NCI-H82 treated with DMSO at 0.1 percent for 48 hours (cell line): ENCODE data around the gene C11orf54.
A peak's percentile ranks its signal among the peaks of the same experiment; 100 is the strongest.

ENCODE experiments used
- DNase-seq: peaks from one replicate; lab custom pipeline; 2025; ENCODE audit not compliant: unreplicated experiment; lab: John Stamatoyannopoulos, UW

C11orf54 gene

DNA sequence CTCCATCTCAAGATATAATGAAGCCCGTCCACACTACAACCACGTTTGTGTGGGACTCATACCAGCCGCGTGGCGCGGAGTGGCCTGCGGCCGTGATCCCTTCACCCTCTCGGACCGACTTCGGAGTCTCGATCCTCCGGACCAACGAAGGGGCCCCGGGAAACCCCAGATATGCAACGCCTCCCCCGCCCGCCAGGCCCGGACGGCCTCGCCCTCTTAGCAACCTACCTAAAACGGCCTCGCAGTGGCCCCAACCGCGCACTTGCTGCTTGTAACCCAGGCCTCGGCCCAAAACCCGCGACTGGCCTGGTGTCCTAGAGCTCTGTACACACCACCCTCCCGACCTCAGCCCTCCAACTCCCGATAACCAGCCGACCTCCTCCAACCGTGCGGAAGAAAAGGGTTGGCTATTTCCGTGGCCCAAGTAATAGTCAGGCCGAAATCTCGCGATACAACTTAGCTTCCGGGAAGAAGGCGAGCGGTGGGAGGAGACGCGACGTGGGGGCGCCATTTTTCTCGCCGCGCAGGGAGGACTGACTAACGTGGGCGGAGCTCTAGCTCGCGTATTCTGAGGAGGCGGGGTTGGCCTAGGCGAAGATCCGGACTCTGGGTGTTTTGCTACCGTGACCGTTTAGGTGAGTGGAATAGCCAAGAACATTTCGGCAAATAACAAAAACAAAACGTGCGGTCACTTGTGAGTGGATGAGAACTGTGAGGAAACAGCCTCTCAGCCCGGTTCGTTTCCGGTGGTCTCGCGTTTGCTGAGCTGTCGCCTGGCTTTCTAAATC, at the start of gene C11orf54, which contains the start of gene TAF1D:
Gene C11orf54, plus strand, starts transcription at position 579 of the 788 bp plus-strand sequence. CDS start 5,722 bp downstream, outside the sequence.
Gene TAF1D, minus strand, starts transcription at position 402 of the 788 bp plus-strand sequence. CDS start 2,191 bp downstream, outside the sequence.
- DNase-seq = peak; percentile 90

DNA sequence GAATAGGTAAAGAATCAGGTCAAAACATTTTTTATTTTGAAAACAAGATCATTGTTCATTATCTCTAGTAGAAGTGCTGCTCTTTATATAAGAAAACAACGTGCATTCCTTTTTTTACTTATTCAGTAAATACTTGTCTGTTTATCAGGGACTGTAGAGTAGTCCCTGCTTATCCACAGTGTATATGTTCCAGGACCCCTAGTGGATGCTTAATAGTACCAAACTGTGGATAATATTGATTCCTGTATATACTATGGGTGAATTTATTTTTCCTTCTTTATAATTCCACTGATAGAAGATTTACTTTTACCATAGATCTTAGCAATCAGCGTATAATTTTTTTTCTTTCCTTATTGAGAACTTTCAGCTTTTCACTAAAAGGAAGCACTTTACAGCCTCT, 47.4 kb upstream of the C11orf54 start:
- no peak for DNase-seq

DNA sequence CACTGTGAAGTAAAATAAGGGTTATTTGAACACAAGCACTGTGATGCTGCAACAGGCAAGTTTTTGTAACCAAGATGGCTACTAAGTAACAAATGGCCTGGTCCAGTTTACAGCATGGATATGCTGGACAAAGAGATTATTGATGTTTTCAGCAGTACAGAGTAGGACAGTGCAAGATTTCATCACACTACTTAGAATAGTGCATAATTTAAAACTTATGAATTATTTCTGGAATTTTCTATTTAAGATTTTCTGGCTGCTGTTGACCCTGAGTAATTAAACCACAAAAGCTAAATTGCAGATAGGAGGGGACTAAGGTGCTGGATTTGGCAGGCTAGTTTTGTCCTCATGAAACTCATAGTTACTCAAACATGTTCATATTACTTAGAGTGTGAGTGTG, 46.9 kb upstream of the C11orf54 start:
- no peak for DNase-seq

DNA sequence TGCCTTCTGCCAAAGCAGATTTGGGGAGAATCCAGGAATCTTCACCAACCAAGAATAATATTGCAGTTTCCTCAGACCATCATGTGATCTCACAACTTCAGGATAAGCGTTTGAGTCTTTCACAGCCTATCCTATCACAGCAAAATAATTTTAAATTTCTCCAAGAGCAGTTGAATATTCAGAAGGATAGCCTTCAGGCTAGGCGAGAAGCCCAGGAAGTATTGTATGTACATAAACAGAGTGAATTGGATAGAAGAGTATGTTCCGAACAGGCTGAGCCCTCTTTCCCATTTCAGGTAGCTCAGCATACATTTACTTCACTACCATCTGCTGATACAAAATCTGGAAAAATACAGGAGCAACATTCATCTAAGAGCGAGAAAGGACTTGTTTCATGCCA, 43.9 kb upstream of the C11orf54 start:
- no peak for DNase-seq

- DNase-seq = no peak
Observed at GRCh38 chr11:93700830-93701229, 40.6 kb upstream of the C11orf54 start.

GRCh38 chr11:93704237-93704636, 37.2 kb upstream of the C11orf54 start:
- DNase-seq = no peak

- DNase-seq = no peak
Observed at GRCh38 chr11:93710239-93710638, 31.2 kb upstream of the C11orf54 start.

DNA sequence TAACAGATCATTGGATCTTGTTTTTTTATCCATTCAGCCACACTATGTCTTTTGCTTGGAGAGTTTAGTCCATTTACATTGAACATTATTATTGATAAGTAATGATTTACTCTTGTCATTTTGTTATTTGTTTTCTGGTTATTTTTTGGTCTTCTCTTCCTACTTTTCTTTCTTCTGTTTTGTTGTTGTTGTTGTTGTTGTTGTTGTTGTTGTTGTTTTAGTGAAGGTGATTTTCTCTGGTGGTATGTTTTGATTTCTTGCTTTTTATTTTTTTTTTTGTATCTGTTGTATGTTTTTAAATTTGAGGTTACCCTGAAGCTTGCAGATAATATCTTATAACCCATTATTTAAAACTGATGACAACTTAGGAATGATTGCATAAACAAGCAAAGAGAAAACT, 28.8 kb upstream of the C11orf54 start:
- DNase-seq = no peak

DNA sequence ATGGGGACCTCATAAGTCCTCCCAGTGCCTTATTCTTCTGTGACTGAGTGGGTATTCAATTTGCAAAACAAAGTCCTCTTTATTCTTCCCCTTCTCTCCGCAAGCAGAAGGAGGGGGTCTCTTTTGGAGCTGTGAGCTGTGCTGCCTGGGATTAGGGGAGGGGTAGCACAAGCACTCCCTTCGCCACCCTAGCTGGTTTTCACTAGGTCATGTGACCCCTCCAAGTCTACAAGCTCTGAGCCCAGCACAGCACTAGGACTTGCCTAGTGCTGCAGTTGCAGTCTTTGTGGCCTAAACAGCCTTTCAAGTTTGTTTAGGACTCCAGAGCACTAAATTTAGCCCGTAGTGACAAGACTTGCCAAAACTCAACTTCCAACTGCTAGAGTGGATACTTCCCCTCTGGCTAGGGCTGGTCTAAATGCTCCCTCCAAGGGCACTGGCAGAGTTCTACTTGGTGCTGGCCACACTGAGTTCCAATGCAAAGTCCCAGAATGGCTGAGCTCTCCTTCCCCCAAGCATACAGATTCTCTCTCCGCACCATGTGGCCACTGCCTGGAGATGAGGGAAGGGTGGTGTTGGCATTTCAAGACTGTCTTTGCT, 25.6 kb upstream of the C11orf54 start:
- no peak for DNase-seq

DNA sequence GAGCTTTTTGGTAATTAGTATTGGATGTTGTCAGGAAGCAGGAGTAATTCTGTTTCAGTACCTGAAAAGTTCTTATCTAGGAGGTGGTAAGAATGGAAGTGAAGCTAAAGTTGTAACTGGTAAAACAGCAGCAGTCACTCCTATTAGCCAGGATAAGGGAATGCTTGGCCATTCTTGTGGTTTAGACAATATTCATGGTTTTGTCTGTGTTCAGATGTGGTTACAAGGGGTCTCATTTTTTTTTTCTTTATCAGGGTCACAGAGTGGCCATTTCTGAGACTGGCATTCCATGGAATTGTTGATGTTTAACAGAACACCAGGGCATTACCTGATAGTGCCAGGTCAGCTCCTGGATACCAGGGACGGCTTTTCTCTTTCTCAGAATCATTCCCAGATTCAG, 24.0 kb upstream of the C11orf54 start:
- DNase-seq = no peak

DNA sequence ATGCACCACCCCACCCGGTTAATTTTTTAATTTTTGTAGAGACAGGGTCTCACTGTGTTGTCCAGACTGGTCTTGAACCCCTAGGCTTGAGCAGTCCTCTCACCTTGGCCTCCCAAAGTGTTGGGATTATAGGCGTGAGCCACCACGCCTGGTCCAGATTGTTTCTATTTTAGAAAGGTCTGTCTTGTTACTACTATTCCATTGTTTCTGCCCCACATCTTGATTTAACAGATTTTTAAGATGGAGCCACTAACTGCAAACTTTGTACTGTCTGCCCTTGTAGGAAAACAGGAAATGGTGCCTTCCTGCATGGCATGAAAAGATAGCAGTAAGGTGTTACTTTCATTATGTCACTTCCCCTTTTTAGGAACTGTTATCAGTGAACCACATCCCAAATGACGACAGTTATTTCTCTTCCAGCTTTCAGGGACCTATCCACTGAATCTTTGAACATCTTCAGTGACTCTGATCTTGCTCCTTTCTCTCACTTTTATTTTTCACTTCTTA, 23.4 kb upstream of the C11orf54 start:
- no peak for DNase-seq

DNA sequence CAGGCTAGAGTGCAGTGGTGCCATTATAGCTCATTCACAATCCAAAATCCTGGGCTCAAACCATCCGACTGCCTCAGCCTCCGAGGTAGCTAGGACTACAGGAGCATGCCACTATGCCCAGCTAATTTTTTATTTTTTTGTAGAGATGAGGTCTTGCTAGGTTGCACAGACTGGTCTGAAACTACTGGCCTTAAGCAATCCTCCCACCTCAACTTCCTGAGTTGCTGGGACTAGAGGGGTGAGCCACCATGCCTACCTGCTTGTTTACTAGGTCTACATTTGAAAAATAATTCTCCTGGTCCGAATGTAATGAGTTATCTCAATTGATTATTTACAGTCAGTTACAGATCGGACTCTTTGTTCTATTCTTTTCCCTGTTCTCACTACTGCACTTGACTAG, 22.2 kb upstream of the C11orf54 start:
- DNase-seq = no peak

GRCh38 chr11:93720522-93720921, 20.9 kb upstream of the C11orf54 start:
- no peak for DNase-seq

DNA sequence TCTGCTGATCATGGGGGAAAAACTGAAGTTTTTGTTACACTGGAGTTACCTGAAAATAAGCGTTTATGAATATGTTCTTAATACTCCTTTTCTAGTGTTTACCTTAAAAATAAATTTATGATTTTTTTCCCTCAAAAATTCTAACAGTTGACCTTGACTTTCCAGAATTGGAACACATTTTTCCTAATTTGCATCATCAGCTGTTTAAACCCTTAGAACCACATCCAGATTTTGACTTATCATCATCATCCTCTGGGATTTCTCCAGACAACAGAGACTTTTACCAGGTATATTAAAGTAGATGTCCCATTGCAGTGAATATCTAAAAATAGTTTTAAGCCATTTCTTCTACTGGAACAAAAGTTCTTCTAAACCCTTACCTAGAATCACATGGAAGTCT, 17.4 kb upstream of the C11orf54 start:
- DNase-seq = no peak

GRCh38 chr11:93727985-93728791, 13.3 kb upstream of the C11orf54 start:
- DNase-seq = no peak

DNA sequence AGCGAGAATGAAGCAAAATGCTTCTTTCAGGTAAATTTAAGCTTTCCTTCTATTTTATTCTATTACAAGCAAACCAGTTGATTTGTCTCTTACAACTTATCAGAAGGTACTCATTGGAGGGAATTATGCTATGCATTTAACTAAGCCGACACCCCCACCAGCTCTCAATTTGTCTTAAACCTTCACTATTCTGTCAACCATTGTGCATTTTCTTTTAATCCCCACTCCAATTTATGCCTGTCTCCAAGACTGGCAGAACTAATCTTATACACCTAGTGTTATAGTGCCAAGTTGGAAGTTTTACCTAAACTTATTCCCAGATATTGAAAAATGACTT, 12.7 kb upstream of the C11orf54 start:
- DNase-seq = no peak

DNA sequence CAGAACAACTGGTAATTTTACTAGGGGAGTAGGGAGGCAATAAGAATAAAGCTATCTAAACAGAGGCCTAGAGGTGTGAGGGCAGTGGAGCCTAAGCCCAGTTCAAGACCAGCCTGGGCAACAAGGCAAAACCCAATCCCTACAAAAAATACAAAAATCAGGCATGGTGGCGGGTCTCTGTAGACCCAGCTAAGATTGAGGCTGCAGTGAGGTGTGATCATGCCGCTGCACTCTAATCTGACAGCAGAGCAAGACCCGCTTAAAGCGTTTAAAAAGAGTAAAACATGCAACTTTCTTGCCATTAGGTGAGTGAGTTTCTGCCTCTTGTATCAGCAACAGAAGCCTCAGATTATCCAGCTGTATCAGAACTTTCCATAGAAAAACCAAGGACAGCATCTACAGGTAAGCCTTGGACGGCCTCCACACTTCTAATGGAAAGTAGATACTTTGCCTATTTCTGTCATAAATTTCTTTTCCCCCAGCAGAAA, 12.3 kb upstream of the C11orf54 start:
- DNase-seq = no peak

- DNase-seq = no peak
Observed at GRCh38 chr11:93730108-93731107, 11.1 kb upstream of the C11orf54 start.

- DNase-seq = no peak
Observed at GRCh38 chr11:93732237-93732892, 9.1 kb upstream of the C11orf54 start.

GRCh38 chr11:93733474-93733873, 8.0 kb upstream of the C11orf54 start:
- no peak for DNase-seq
